HG03064 (cell line): ENCODE data around the gene PLCL1.

Experiments used
- ATAC-seq: cut with Tn5 transposase; IDR thresholded peaks from one replicate; pipeline ENCODE4 v1.9.1; 2021; ENCODE audit warnings: low read depth; ENCODE audit not compliant: unreplicated experiment

PLCL1 gene

GRCh38 chr2:198098386-198098785, 294.0 kb downstream of the PLCL1 start:
- no peak for ATAC-seq

DNA sequence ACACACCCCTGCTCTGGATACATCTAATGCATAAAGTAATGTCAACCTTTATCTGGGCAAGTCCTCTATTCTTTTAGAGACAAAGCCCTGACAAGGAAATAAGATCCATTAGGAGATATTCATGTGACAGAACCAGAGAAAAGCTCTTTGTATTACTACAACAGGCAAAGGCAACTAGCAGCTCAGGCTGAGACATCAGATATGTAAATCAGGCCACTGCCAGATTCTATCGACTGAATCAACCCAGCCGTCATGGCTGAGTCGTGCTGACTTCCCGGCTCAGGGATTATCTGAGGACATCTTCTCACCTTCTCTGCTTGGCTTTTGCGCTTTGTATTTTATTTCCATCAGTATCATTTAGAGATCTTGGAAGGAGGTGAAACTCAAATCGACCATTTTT, 294.5 kb downstream of the PLCL1 start:
- ATAC-seq = no peak

GRCh38 chr2:198100346-198100745, 296.0 kb downstream of the PLCL1 start:
- no peak for ATAC-seq

DNA sequence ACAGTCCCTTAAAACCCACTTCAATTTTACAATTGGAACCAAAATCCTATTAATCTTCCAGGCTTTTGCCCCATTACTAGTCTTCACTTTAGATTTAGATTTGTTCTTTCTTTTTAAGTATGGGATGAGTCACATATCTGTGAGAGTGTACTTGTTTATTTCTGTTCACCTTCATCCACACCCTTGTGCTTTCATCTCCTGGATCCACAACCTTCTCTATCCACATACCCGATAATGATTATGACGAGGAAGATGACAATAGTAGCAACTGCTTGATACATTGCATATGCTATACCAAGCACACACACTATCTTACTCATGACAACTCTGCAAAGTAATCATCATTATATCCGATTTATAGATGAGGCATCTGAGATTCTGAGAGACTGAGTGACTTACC, 297.3 kb downstream of the PLCL1 start:
- ATAC-seq = no peak

- no peak for ATAC-seq
Measured at GRCh38 chr2:198102120-198102519, 297.7 kb downstream of the PLCL1 start.

GRCh38 chr2:198102856-198103255, 298.5 kb downstream of the PLCL1 start:
- no peak for ATAC-seq

GRCh38 chr2:198106621-198107385, 302.4 kb downstream of the PLCL1 start:
- no peak for ATAC-seq

DNA sequence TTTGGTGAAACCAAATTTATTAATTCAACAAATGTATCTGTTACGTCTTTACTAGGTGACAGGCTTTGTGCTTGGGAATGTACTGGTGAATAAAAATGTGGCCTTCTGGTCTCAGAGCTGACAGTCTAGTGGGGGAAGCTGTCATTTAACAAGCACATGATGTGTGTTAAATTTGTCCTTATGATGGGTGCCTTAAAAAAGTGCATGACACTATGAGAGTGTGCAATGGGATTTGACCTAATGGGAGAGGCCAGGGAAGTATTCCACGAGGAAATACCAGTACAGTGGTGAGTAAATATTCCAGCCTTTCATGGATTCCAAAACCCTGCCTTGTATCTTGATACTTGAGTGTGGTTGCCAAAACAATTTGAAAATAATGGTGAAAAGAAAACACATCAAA, 308.9 kb downstream of the PLCL1 start:
- ATAC-seq = no peak

DNA sequence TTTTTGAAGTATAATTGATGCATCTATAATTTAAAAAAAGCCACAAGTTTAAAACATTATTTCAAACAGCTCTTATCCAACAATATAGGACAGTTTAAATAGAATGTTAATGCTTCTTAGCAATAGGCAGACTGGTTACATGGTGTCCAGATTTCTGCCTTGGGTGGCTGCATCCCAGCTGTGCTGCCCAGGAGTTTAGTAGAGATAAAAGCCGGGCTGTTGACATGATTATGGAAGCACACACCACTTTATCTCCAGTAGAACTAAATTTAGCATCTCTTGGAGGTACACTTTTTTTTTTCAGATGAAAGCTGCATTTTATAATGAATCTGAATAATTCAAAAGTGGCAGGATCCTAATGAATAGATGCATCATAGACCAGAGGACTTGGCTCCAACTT, 309.7 kb downstream of the PLCL1 start:
- no peak for ATAC-seq

- no peak for ATAC-seq
Measured at GRCh38 chr2:198115201-198115600, 310.8 kb downstream of the PLCL1 start.

DNA sequence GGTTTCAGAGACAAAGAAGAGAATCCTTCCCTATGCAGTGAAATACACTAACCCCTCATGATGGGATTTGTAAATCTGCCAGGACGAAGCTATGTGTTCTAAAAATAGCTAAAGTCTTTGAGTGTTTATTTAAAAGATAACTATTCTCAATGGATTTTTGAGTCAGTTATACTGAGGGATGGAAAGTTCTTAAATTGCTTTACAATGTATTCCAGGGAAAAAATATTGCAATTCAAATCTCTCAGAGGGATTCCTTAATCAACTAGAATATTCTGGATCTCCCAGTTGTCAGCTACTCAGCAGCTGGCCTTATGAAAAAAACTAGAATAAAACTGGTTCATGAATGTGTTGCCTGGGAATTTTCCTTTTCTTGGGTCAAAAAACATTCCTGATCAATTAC, 312.4 kb downstream of the PLCL1 start:
- ATAC-seq = no peak

GRCh38 chr2:198117406-198118041, 313.1 kb downstream of the PLCL1 start:
- no peak for ATAC-seq

DNA sequence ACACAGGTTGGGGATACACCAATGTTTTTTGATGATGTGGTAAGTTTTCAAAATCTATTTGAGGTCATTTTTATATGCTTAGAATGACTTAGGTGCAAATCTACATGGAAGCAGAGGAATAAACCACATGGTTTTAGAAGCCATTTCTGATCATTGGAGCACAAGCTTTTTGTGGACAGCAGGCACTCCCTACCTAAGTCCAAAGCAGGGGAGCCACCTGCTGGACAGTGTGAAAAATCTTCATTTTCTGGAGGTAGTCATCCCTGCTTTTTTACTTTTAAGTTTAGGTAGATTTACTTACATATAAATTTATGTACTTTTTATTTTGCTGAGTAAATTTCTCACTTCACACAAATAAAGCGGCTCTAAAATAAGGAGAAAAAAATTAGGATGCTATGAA, 323.2 kb downstream of the PLCL1 start:
- no peak for ATAC-seq

GRCh38 chr2:198129609-198130008, 325.2 kb downstream of the PLCL1 start:
- ATAC-seq = no peak

- ATAC-seq = no peak
Measured at GRCh38 chr2:198134293-198134955, 330.0 kb downstream of the PLCL1 start.

DNA sequence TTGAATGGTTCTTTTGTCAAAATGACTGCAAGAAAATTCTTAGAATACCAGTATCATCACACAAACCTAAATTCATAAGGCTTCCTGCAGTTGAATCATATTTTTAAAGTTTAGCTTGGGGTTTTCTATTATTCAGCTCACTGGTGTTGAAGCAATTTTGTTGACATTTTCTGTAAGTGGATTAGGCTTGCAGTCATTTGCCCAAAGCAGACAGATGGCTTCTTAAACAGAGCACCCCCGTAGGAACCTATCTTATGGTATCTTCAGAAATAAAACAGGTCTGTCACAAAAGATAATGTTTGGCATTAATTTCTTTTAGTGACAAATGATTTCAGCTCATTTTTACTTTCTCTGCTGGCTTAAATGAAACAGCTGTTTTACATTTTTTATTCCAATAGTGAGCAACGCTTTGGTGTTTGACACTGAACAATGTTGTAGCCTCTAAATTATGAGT, 331.1 kb downstream of the PLCL1 start:
- no peak for ATAC-seq

- no peak for ATAC-seq
Measured at GRCh38 chr2:198136142-198136541, 331.7 kb downstream of the PLCL1 start.

- ATAC-seq = no peak
Measured at GRCh38 chr2:198137733-198138132, 333.3 kb downstream of the PLCL1 start.

DNA sequence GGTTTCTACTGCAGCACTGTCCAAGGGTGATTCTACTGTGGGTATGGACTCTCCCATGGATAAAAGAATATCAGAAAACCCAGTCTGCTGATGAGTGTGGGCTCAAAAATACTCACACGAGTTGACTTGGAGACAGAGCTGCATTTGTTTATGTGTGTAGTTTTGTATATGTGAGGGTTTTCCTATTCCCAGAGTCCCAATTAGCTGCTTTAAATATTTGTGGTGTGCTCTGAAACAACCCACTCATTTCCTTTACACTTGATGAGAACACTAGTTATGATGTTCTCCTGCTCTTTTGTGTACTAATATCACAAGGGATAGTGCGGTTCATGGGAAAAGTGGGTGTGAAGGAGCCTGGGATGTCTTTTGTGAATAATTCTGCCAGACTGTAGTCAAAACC, 337.3 kb downstream of the PLCL1 start:
- ATAC-seq = no peak

DNA sequence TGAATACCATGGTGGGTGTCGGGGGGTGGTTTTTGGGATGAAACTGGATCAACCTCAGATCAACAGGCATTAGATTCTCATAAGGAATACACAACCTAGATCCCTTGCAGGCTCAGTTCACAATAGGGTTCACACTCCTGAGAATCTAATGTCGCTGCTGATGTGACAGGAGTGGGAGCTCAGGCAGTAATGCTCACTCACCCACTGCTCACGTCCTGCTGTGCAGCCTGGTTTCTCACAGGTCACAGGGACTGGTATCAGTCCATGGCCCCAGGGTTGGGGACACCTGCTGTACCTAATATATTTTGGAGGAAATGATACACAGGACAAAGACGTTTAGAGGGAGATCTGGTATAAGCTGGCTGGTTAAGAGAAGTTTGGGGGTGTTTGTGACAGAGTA, 338.8 kb downstream of the PLCL1 start:
- ATAC-seq = no peak

DNA sequence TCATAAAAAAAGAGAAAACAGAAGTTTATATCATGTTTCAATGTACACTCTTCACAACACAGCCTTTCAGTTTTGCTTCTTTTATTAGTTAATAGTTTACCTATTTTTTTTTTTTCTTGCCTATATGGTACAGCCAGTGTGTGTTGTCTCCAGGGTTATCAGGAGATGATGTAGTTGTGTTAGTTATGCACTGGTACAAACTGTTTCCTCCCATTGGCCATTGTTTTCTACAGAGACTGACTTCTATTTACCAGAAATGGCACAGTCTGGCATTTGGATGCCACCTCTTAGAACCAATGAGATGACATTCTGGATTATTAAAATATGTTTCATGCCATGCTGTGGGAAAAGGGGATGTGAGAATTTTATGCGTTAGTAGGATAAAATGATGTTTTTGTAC, 339.4 kb downstream of the PLCL1 start:
- ATAC-seq = no peak

DNA sequence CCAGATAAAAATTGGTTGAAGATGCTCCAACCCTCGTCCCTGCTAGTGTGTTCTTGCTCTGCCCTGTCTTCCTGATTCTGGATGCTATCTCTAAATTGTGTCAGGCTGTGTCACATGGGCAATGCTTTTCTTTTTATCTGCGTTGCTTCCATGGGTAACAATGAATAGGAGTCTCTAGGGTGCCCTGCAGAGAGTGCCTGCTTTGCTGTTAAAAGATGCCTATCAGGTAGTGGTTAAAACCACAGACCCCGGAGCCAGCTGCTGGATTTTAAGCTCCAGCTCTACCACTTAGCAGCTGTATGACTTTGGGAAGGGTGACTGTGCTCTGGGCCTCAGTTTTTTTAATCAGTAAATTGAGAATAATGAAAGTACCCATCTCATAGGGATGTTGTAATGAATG, 340.3 kb downstream of the PLCL1 start:
- ATAC-seq = no peak
